Nucleus accumbens (tissue), 56 donors: ENCODE data around the gene DNASE1L2.

ENCODE experiments used
- DNase-seq, 56 donors: peaks; one replicate each; lab custom pipeline; 2025; lab: John Stamatoyannopoulos, UW

Gene DNASE1L2

GRCh38 chr16:2236337-2237101, at the start of gene DNASE1L2:
Gene DNASE1L2 (plus strand): TSS chr16:2236444. CDS start chr16:2236817, 373 bp downstream.
- DNase-seq = no peak

- DNase-seq = no peak
These were observed 49.7 kb upstream of the DNASE1L2 start for GRCh38 chr16:2186505-2186904.

- no peak for DNase-seq
These were observed 49.0 kb upstream of the DNASE1L2 start for GRCh38 chr16:2187212-2187611.

GRCh38 chr16:2188395-2188794, 47.8 kb upstream of the DNASE1L2 start:
- no peak for DNase-seq

- no peak for DNase-seq
These were observed 46.9 kb upstream of the DNASE1L2 start for GRCh38 chr16:2189252-2189893.

- DNase-seq = no peak
These were observed 46.1 kb upstream of the DNASE1L2 start for GRCh38 chr16:2190002-2190658.

GRCh38 chr16:2190659-2191445, 45.4 kb upstream of the DNASE1L2 start:
- peak in 42 of 56 donors; percentile 5 to 77 (median 44) for DNase-seq

- DNase-seq = peak in 7 of 56 donors; percentile 35 to 55 (median 51)
These were observed 44.9 kb upstream of the DNASE1L2 start for GRCh38 chr16:2191446-2191706.

- DNase-seq = peak in 5 of 56 donors; percentile 10 to 63 (median 28)
These were observed 41.9 kb upstream of the DNASE1L2 start for GRCh38 chr16:2194166-2194834.

GRCh38 chr16:2194852-2195321, 41.4 kb upstream of the DNASE1L2 start:
- DNase-seq = no peak

- no peak for DNase-seq
These were observed 40.7 kb upstream of the DNASE1L2 start for GRCh38 chr16:2195322-2196161.

GRCh38 chr16:2196162-2196980, 39.9 kb upstream of the DNASE1L2 start, which contains the start of gene CASKIN1:
Gene CASKIN1 (minus strand): TSS chr16:2196605. CDS start chr16:2196432, 173 bp downstream.
- peak in 2 of 56 donors; percentile 52 to 58 for DNase-seq

GRCh38 chr16:2196981-2197511, 39.2 kb upstream of the DNASE1L2 start:
- no peak for DNase-seq

- no peak for DNase-seq
These were observed 38.5 kb upstream of the DNASE1L2 start for GRCh38 chr16:2197765-2198164.

GRCh38 chr16:2198283-2198682, 38.0 kb upstream of the DNASE1L2 start:
- no peak for DNase-seq

GRCh38 chr16:2199095-2199494, 37.1 kb upstream of the DNASE1L2 start:
- DNase-seq = no peak

- no peak for DNase-seq
These were observed 36.6 kb upstream of the DNASE1L2 start for GRCh38 chr16:2199621-2200139.

- no peak for DNase-seq
These were observed 35.9 kb upstream of the DNASE1L2 start for GRCh38 chr16:2200313-2200712.
